Body of pancreas (tissue), 4 donors: ENCODE data around the gene DYRK1A. TPM values are rescaled to one million over a fixed set of nuclear protein-coding genes. Genes with fewer than 3 reads are reported as not detected.

Source experiments
- ATAC-seq: fragments of 150-250 bp; one replicate; pipeline ENCODE4 v1.9.1; 2016
- DNase-seq, 4 donors: peaks; one replicate each; pipeline ENCODE4 v3.0.0-alpha.2; 2019
- H3K27ac ChIP-seq, 4 donors: fragments of 200-600 bp; sonication (generic); 1 replicate in 3 of 4; 2 replicates in 1 of 4; pipeline versions ENCODE4 v1.5.1 to v1.6.1; 2016 to 2019; ENCODE audit warnings: mild to moderate bottlenecking in 1 of 4, mixed read lengths in 1 of 4, moderate library complexity in 1 of 4
- H3K27me3 ChIP-seq, 2 donors: fragments of 200-600 bp; sonication (generic); one replicate each; pipeline ENCODE4 v1.6.0; 2016; ENCODE audit warnings: mild to moderate bottlenecking in 1 of 2
- H3K36me3 ChIP-seq, 2 donors: fragments of 200-600 bp; sonication (generic); replicated peaks in 1 of 2; 2 replicates each; pipeline ENCODE4 v1.5.1; 2016; ENCODE audit warnings: low read depth in 2 of 2; ENCODE audit not compliant: insufficient read depth in 1 of 2
- H3K4me1 ChIP-seq: fragments of 200-600 bp; sonication (generic); one replicate; pipeline ENCODE4 v1.6.0; 2016
- H3K4me3 ChIP-seq, 2 donors: fragments of 200-600 bp; sonication (generic); 1 replicate in 1 of 2; 2 replicates in 1 of 2; pipeline ENCODE4 v1.5.1; 2016 to 2019
- H3K9me3 ChIP-seq, 3 donors: fragments of 200-600 bp; sonication (generic); 1 replicate in 2 of 3; 2 replicates in 1 of 3; pipeline ENCODE4 v1.5.1; 2016
- POLR2A ChIP-seq, 3 donors: fragments of 450-650 bp; IDR thresholded peaks; one replicate each; pipeline ENCODE4 v1.6.1; 2016; ENCODE audit warnings: antibody characterized with exemption in 3 of 3, mild to moderate bottlenecking in 2 of 3
- WGBS, 2 donors: methylation state at CpG; one replicate each; pipeline ENCODE4 v1.1.5; 2017; 5-methylcytosine and 5-hydroxymethylcytosine counted together
- intact Hi-C: fragments of 100-400 bp; cut with DNase I; formaldehyde crosslinking; loops from one replicate; pipeline ENCODE4 v1.15.1; 2023
- total RNA-seq, 2 donors: library from RNA; depleted of rRNA; stranded (reverse); fragments of >200 nt; gene quantifications; one replicate each; pipeline ENCODE4 v1.1.0, GENCODE V29; 2016
- TF ChIP-seq, protein P1 (sequence below), 7 experiments: fragments of 450-650 bp in 4 of 7; fragments of 200-600 bp in 3 of 7; sonication (generic) in 3 of 7; IDR thresholded peaks; one replicate each; pipeline ENCODE4 v1.5.1; 2016 to 2019; ENCODE audit warnings: antibody characterized with exemption in 7 of 7

DYRK1A gene
- total RNA-seq, 2 donors from 2014 or later = 42.5 to 44.1 TPM

DNA sequence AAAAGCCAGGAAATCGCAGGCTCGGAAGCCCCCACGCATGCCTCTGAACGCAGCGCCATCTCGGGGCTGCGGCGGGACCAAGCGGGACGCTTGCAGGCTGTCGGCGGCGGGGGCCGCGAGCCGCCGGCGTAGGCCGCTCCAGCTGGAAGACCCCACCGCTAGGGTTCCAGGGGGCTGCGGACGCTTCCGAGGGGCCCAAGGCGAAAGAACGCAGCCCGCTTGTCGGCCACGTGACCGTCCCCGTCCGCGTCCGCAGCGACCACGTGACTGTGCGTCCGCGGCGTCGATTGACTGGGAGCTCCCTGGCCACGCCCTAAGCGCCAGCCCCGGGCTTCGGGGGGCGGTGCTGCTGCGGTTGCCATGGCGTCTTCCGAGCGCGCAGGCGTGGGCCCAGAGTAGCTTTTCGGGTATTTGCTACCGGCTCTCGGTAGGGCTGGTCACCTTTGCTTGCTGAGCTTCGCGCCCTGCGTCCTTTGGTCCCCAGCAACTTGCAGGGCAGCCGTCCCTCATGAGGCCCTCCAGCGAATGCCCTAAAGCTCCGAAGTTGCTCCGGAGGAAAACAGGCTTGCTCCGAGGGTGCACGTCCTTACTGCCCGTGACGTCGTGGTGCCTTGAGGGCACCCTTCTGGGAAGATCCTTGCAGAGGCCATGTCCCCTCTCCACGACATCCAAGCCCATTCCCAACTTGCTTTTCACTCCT is 197.2 kb downstream of the DYRK1A start:
- WGBS, 2 donors = 0% methylated on average over 10 to 67 of the region's 67 CpGs
- ATAC-seq (peak; percentile 94), DNase-seq (peak; percentile 94 to 96 (median 95))
- TF ChIP-seq, protein P1, sequence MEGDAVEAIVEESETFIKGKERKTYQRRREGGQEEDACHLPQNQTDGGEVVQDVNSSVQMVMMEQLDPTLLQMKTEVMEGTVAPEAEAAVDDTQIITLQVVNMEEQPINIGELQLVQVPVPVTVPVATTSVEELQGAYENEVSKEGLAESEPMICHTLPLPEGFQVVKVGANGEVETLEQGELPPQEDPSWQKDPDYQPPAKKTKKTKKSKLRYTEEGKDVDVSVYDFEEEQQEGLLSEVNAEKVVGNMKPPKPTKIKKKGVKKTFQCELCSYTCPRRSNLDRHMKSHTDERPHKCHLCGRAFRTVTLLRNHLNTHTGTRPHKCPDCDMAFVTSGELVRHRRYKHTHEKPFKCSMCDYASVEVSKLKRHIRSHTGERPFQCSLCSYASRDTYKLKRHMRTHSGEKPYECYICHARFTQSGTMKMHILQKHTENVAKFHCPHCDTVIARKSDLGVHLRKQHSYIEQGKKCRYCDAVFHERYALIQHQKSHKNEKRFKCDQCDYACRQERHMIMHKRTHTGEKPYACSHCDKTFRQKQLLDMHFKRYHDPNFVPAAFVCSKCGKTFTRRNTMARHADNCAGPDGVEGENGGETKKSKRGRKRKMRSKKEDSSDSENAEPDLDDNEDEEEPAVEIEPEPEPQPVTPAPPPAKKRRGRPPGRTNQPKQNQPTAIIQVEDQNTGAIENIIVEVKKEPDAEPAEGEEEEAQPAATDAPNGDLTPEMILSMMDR (IDR thresholded peaks at IDR 0.05) = peak; percentile 8 to 56 (median 33)
- TF ChIP-seq POLR2A (IDR thresholded peaks at IDR 0.05) = peak; percentile 61 to 95 (median 94)
- Histone ChIP-seq H3K4me1 (peaks cover 23% of the 10 kb centered on the region), H3K36me3 (no peaks in the 10 kb centered on the region), H3K27me3 (no peaks in the 10 kb centered on the region), H3K27ac (peak overlapping the region; percentile 85 to 98 (median 90)), H3K9me3 (no peaks in the 10 kb centered on the region), H3K4me3 (peak overlapping the region; percentile 45 to 94)
- intact Hi-C loops = no loop called here

GRCh38 chr21:37564341-37564923 is 197.9 kb downstream of the DYRK1A start:
- TF ChIP-seq, protein P1 (IDR thresholded peaks at IDR 0.05) = peak in 1 of 7 experiments; percentile 1
- no peak for TF ChIP-seq POLR2A (IDR thresholded peaks at IDR 0.05)
- 4 to 8% methylated on average over 7 to 14 of the region's 14 CpGs for WGBS, 2 donors
- H3K4me1 ChIP-seq = peaks cover 23% of the 10 kb centered on the region
- peak; percentile 73 for ATAC-seq
- peak overlapping the region; percentile 45 to 94 for H3K4me3 ChIP-seq
- no peaks in the 10 kb centered on the region for H3K9me3 ChIP-seq
- no peaks in the 10 kb centered on the region for H3K27me3 ChIP-seq
- DNase-seq = peak; percentile 70 to 91 (median 76)
- intact Hi-C loops = no loop called here
- no peaks in the 10 kb centered on the region for H3K36me3 ChIP-seq
- peak overlapping the region; percentile 85 to 98 (median 90) for H3K27ac ChIP-seq

GRCh38 chr21:37564924-37565529 is 198.5 kb downstream of the DYRK1A start:
- no peak overlapping the region for H3K4me3 ChIP-seq
- H3K9me3 ChIP-seq = no peaks in the 10 kb centered on the region
- H3K27ac ChIP-seq = peak overlapping the region; percentile 85 to 98 (median 90)
- intact Hi-C loops = no loop called here
- no peaks in the 10 kb centered on the region for H3K36me3 ChIP-seq
- DNase-seq (peak in 3 of 4 donors; percentile 28 to 37 (median 29)), ATAC-seq (peak; percentile 6)
- 53 to 71% methylated on average over 12 of the region's 12 CpGs for WGBS, 2 donors
- TF ChIP-seq, protein P1 (IDR thresholded peaks at IDR 0.05) = no peak
- TF ChIP-seq POLR2A (IDR thresholded peaks at IDR 0.05) = no peak
- H3K27me3 ChIP-seq = no peaks in the 10 kb centered on the region
- peaks cover 23% of the 10 kb centered on the region for H3K4me1 ChIP-seq

DNA sequence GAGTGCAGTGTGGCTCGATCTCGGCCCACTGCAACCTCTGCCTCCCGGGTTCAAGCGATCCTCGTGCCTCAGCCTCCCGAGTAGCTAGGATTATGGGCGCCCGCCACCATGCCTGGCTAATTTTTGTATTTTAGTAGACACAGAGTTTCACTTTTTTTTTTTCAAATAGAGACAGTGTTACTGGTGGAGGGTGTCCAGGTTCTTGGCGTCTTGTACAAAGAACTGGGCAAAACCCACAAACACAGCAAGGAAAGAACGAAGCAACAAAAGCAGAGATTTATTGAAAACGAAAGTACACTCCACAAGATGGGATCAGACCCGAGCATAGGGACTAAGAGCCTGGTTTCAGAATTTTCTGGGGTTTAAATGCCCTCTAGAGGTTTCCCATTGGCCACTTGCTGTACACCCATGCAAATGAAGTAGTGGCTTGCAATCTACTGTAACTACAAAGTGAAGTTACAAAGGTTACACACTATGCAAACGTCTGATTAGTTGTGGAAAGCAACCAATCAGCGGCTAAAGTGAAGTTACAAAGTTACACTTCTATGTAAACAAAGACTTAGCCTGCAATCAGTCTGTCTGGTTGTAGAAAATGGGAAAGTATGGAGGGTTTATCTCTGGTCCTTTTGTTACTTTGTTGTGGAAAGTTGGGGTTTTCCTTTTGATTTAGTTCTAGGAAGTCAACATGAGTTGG is 199.1 kb downstream of the DYRK1A start:
- Histone ChIP-seq H3K9me3 (no peaks in the 10 kb centered on the region), H3K27me3 (no peaks in the 10 kb centered on the region), H3K4me1 (peaks cover 23% of the 10 kb centered on the region), H3K36me3 (no peaks in the 10 kb centered on the region), H3K4me3 (no peak overlapping the region), H3K27ac (no peak overlapping the region)
- ATAC-seq (no peak), DNase-seq (no peak)
- TF ChIP-seq, protein P1 (IDR thresholded peaks at IDR 0.05) = no peak
- TF ChIP-seq POLR2A (IDR thresholded peaks at IDR 0.05) = peak in 1 of 3 donors; percentile 10
- 75 to 84% methylated on average over 14 of the region's 14 CpGs for WGBS, 2 donors
- intact Hi-C loops = no loop called here
